Activated CD8-positive, alpha-beta T cell treated with anti-CD3 and anti-CD28 coated beads for 36 hours (primary cell): ENCODE results near the gene GIPR. TPM values are rescaled to one million over a fixed set of nuclear protein-coding genes. Genes with fewer than 3 reads are reported as not detected.

ENCODE experiments used
- ATAC-seq: fragments of 200-7000 bp; cut with Tn5 transposase; one replicate; pipeline ENCODE4 v1.10.0; 2021; ENCODE audit warnings: mild to moderate bottlenecking, moderate library complexity
- CTCF ChIA-PET: fragments of 350-600 bp; sonication (Branson Sonifier 250); formaldehyde crosslinking; loops from one replicate; lab custom pipeline; 2021; ENCODE audit warnings: antibody characterized with exemption; lab: Charles Lee
- POLR2A ChIA-PET: fragments of 350-600 bp; sonication (Branson Sonifier 250); formaldehyde crosslinking; loops from one replicate; lab custom pipeline; 2021; ENCODE audit warnings: antibody characterized with exemption; lab: Charles Lee
- DNase-seq: peaks from one replicate; pipeline ENCODE4 v3.0.0-alpha.2; 2020
- H3K27ac Mint-ChIP-seq: one replicate; pipeline ENCODE4 v1.8.0; 2021; ENCODE audit warnings: mild to moderate bottlenecking, mixed read lengths
- H3K27me3 Mint-ChIP-seq: one replicate; pipeline ENCODE4 v1.8.0; 2021; ENCODE audit warnings: mixed read lengths
- H3K36me3 Mint-ChIP-seq: one replicate; pipeline ENCODE4 v1.8.0; 2021; ENCODE audit warnings: low read depth, mixed read lengths
- H3K4me1 Mint-ChIP-seq: one replicate; pipeline ENCODE4 v1.8.0; 2021; ENCODE audit warnings: low read depth, mixed read lengths
- H3K4me3 Mint-ChIP-seq: one replicate; pipeline ENCODE4 v1.8.0; 2021; ENCODE audit warnings: mild to moderate bottlenecking, moderate library complexity, mixed read lengths
- H3K9me3 Mint-ChIP-seq: one replicate; pipeline ENCODE4 v1.8.0; 2021; ENCODE audit warnings: mixed read lengths
- CTCF ChIP-seq: fragments of 200-600 bp; IDR thresholded peaks from one replicate; pipeline ENCODE4 v1.8.0; 2022; ENCODE audit warnings: antibody characterized with exemption, mild to moderate bottlenecking
- intact Hi-C: fragments of 100-400 bp; cut with micrococcal nuclease; formaldehyde crosslinking; loops from one replicate; pipeline ENCODE4 v1.10.0; 2022
- total RNA-seq, 2 experiments: library from RNA; stranded (reverse); gene quantifications; one replicate each; pipeline ENCODE4 v1.2.3, GENCODE V29; 2021

The GIPR gene
- total RNA-seq, 2 experiments from 2014 or later = 5.9 to 6.8 TPM

GRCh38 chr19:45629704-45630103 is 38.3 kb upstream of the GIPR start:
- peaks cover 39% of the 10 kb centered on the region for H3K36me3 Mint-ChIP-seq
- POLR2A ChIA-PET = interaction anchor here (1.6 kb wide), 1 partner anchor 9 kb away, joined by 7 read pairs; no protein-coding TSS in a partner anchor
- CTCF ChIA-PET = interaction anchor here (0.6 to 5.5 kb wide), 2 partner anchors 13 to 262 kb away, joined by 3 to 29 read pairs; no protein-coding TSS in a partner anchor
- no peaks in the 10 kb centered on the region for H3K27me3 Mint-ChIP-seq
- DNase-seq (no peak), ATAC-seq (no peak)
- H3K9me3 Mint-ChIP-seq = no peaks in the 10 kb centered on the region
- intact Hi-C loops = no loop called here
- no peak for TF ChIP-seq CTCF
- H3K4me3 Mint-ChIP-seq = no peak overlapping the region
- peak overlapping the region; percentile 80 for H3K27ac Mint-ChIP-seq
- peaks cover 21% of the 10 kb centered on the region for H3K4me1 Mint-ChIP-seq

- Mint-ChIP-seq H3K36me3 (peaks cover 37% of the 10 kb centered on the region), H3K27me3 (no peaks in the 10 kb centered on the region), H3K4me1 (peaks cover 19% of the 10 kb centered on the region), H3K4me3 (no peak overlapping the region), H3K27ac (peak overlapping the region; percentile 80), H3K9me3 (no peaks in the 10 kb centered on the region)
- CTCF ChIA-PET = interaction anchor here (1.3 to 5.5 kb wide), 2 partner anchors 8 to 12 kb away, joined by 7 to 29 read pairs; partner anchors contain the start of gene EML2
- ATAC-seq (peak; percentile 92), DNase-seq (peak; percentile 53)
- no peak for TF ChIP-seq CTCF
- intact Hi-C loops = no loop called here
- POLR2A ChIA-PET = interaction anchor here (1.3 to 3.4 kb wide), 3 partner anchors 8 to 11 kb away, joined by 7 to 25 read pairs (median 9); no protein-coding TSS in a partner anchor
Measured at GRCh38 chr19:45630463-45630862, 37.6 kb upstream of the GIPR start.

- peaks cover 37% of the 10 kb centered on the region for H3K36me3 Mint-ChIP-seq
- H3K4me3 Mint-ChIP-seq = no peak overlapping the region
- H3K27me3 Mint-ChIP-seq = no peaks in the 10 kb centered on the region
- POLR2A ChIA-PET = interaction anchor here (0.7 to 3.4 kb wide), 4 partner anchors 9 to 117 kb away, joined by 3 to 25 read pairs (median 3); no protein-coding TSS in a partner anchor
- H3K4me1 Mint-ChIP-seq = peaks cover 17% of the 10 kb centered on the region
- ATAC-seq = peak; percentile 52
- peak overlapping the region; percentile 61 for H3K27ac Mint-ChIP-seq
- CTCF ChIA-PET = interaction anchor here (1.8 kb wide), 1 partner anchor 9 kb away, joined by 6 read pairs; no protein-coding TSS in a partner anchor
- intact Hi-C loops = no loop called here
- H3K9me3 Mint-ChIP-seq = no peaks in the 10 kb centered on the region
- TF ChIP-seq CTCF = no peak
- peak; percentile 60 for DNase-seq
Measured at GRCh38 chr19:45632468-45633196, 35.4 kb upstream of the GIPR start.

- no peak for DNase-seq
- peaks cover 27% of the 10 kb centered on the region for H3K4me1 Mint-ChIP-seq
- H3K4me3 Mint-ChIP-seq = no peak overlapping the region
- no peak for ATAC-seq
- peaks cover 2% of the 10 kb centered on the region for H3K9me3 Mint-ChIP-seq
- peaks cover 38% of the 10 kb centered on the region for H3K36me3 Mint-ChIP-seq
- H3K27ac Mint-ChIP-seq = no peak overlapping the region
- no peaks in the 10 kb centered on the region for H3K27me3 Mint-ChIP-seq
- no peak for TF ChIP-seq CTCF
- intact Hi-C loops = no loop called here
- POLR2A ChIA-PET = interaction anchor here (1.9 kb wide), 1 partner anchor 20 kb away, joined by 10 read pairs; no protein-coding TSS in a partner anchor
- CTCF ChIA-PET = no interaction called here
Measured at GRCh38 chr19:45636275-45636674, 31.7 kb upstream of the GIPR start.

- DNase-seq (no peak), ATAC-seq (no peak)
- TF ChIP-seq CTCF = no peak
- H3K27ac Mint-ChIP-seq = no peak overlapping the region
- H3K4me1 Mint-ChIP-seq = peaks cover 27% of the 10 kb centered on the region
- peaks cover 42% of the 10 kb centered on the region for H3K36me3 Mint-ChIP-seq
- ChIA-PET CTCF (no interaction called here), POLR2A (interaction anchor here (1.9 kb wide), 1 partner anchor 20 kb away, joined by 10 read pairs; no protein-coding TSS in a partner anchor)
- no peak overlapping the region for H3K4me3 Mint-ChIP-seq
- intact Hi-C loops = no loop called here
- no peaks in the 10 kb centered on the region for H3K27me3 Mint-ChIP-seq
- H3K9me3 Mint-ChIP-seq = peaks cover 2% of the 10 kb centered on the region
Measured at GRCh38 chr19:45636902-45637301, 31.1 kb upstream of the GIPR start.
